SK-N-SH (cell line): ENCODE data around the gene UPF3A. TPM values are rescaled to one million over a fixed set of nuclear protein-coding genes. Genes with fewer than 3 reads are reported as not detected.

Experiments
- CTCF ChIA-PET: fragments of 300-600, 350-600 bp; formaldehyde crosslinking; extraction: SDS; loops from one replicate; lab custom pipeline; 2021; lab: Yijun Ruan, JAX
- POLR2A ChIA-PET: fragments of 350-600 bp; sonication (Branson Sonifier 250); formaldehyde crosslinking; extraction: SDS; loops from one replicate; lab custom pipeline; 2020; ENCODE audit warnings: antibody characterized with exemption, inconsistent platforms; lab: Yijun Ruan, JAX
- DNase-seq: peaks from one replicate; pipeline ENCODE4 v3.0.0; 2012
- H2AFZ ChIP-seq: fragments of 200-600 bp; sonication (generic); 2 replicates; pipeline ENCODE4 v1.8.1; 2016; ENCODE audit warnings: antibody characterized with exemption, mild to moderate bottlenecking, low read depth
- H3F3A ChIP-seq: fragments of 200-600 bp; sonication (generic); replicated peaks from 2 replicates; pipeline ENCODE3; 2016; ENCODE audit warnings: antibody characterized with exemption, mild to moderate bottlenecking; ENCODE audit not compliant: insufficient read depth
- H3K27ac ChIP-seq, 2 experiments: fragments of 200-500 bp in 1 of 2; fragments of 200-600 bp in 1 of 2; sonication (Bioruptor generic) in 1 of 2; sonication (generic), shearing (Covaris generic) in 1 of 2; 2 replicates each; pipeline versions ENCODE4 v1.5.1 to v1.6.1; 2014 to 2016; ENCODE audit warnings: low read depth in 2 of 2, inconsistent platforms in 1 of 2, low read length in 1 of 2, mild to moderate bottlenecking in 1 of 2, mixed read lengths in 1 of 2
- H3K27me3 ChIP-seq: fragments of 200-600 bp; sonication (generic), shearing (Covaris generic); 2 replicates; pipeline ENCODE4 v1.6.1; 2016; ENCODE audit warnings: mixed run types; ENCODE audit not compliant: insufficient read depth
- H3K36me3 ChIP-seq, 2 experiments: fragments of 200-500 bp in 1 of 2; fragments of 200-600 bp in 1 of 2; sonication (Bioruptor generic) in 1 of 2; sonication (generic) in 1 of 2; replicated peaks in 1 of 2; 2 replicates each; pipeline versions ENCODE3 to v1.5.1; 2014 to 2016; ENCODE audit warnings: low read length in 1 of 2, mild to moderate bottlenecking in 1 of 2; ENCODE audit not compliant: insufficient read depth in 2 of 2, control insufficient read depth in 1 of 2
- H3K4me1 ChIP-seq, 2 experiments: fragments of 200-500 bp in 1 of 2; fragments of 200-600 bp in 1 of 2; sonication (Bioruptor generic) in 1 of 2; sonication (generic), shearing (Covaris generic) in 1 of 2; 2 replicates each; pipeline versions ENCODE4 v1.5.1 to v1.6.1; 2014 to 2016; ENCODE audit warnings: low read depth in 1 of 2, low read length in 1 of 2, mixed run types in 1 of 2; ENCODE audit not compliant: insufficient read depth in 2 of 2, control insufficient read depth in 1 of 2
- H3K4me2 ChIP-seq: fragments of 200-600 bp; sonication (generic), shearing (Covaris generic); 2 replicates; pipeline ENCODE4 v1.6.1; 2017; ENCODE audit warnings: mixed run types
- H3K4me3 ChIP-seq, 2 experiments: fragments of 200-500 bp in 1 of 2; fragments of 200-600 bp in 1 of 2; sonication (Bioruptor generic) in 1 of 2; sonication (generic), shearing (Covaris generic) in 1 of 2; 2 replicates each; pipeline versions ENCODE4 v1.5.1 to v1.8.1; 2014 to 2016; ENCODE audit warnings: low read depth in 2 of 2, inconsistent platforms in 1 of 2, low read length in 1 of 2, mild to moderate bottlenecking in 1 of 2, mixed read lengths in 1 of 2, moderate library complexity in 1 of 2
- H3K79me2 ChIP-seq: fragments of 200-600 bp; sonication (generic); 2 replicates; pipeline ENCODE4 v1.8.1; 2017; ENCODE audit warnings: mild to moderate bottlenecking; ENCODE audit not compliant: insufficient read depth
- H3K9ac ChIP-seq: fragments of 200-600 bp; sonication (generic); 2 replicates; pipeline ENCODE4 v1.6.1; 2017; ENCODE audit warnings: mixed run types
- H3K9me2 ChIP-seq: fragments of 200-600 bp; sonication (generic); 2 replicates; pipeline ENCODE4 v1.6.1; 2017; ENCODE audit warnings: mixed run types
- H3K9me3 ChIP-seq: fragments of 200-600 bp; sonication (generic); 2 replicates; pipeline ENCODE4 v1.6.1; 2017; ENCODE audit warnings: mixed run types, mild to moderate bottlenecking, moderate library complexity
- H4K20me1 ChIP-seq: fragments of 200-600 bp; sonication (generic); 2 replicates; pipeline ENCODE4 v1.6.1; 2017; ENCODE audit warnings: mild to moderate bottlenecking, mixed run types; ENCODE audit not compliant: insufficient read depth
- CHD2 ChIP-seq: fragments of 150-350 bp; IDR thresholded peaks from 2 replicates; pipeline ENCODE4 v1.6.1; 2018; ENCODE audit warnings: low read length; ENCODE audit not compliant: partially characterized antibody
- ELF1 ChIP-seq: IDR thresholded peaks from 2 replicates; pipeline ENCODE4 v1.4.0; 2012
- EP300 ChIP-seq, 2 experiments: IDR thresholded peaks; 2 replicates each; pipeline versions ENCODE4 v1.4.0 to v1.6.1; 2012; ENCODE audit warnings: borderline replicate concordance in 1 of 2, low read depth in 1 of 2, low read length in 1 of 2
- EZH2phosphoT487 ChIP-seq: fragments of 200-600 bp; sonication (generic); IDR thresholded peaks from 2 replicates; pipeline ENCODE4 v1.6.1; 2017; ENCODE audit warnings: low read depth, mixed run types, mild to moderate bottlenecking, antibody characterized with exemption, moderate library complexity, borderline replicate concordance
- FOSL2 ChIP-seq: IDR thresholded peaks from 2 replicates; pipeline ENCODE4 v1.4.0; 2012; ENCODE audit warnings: low read depth, mild to moderate bottlenecking, moderate library complexity, borderline replicate concordance
- NFIC ChIP-seq: IDR thresholded peaks from 2 replicates; pipeline ENCODE4 v1.4.0; 2012; ENCODE audit warnings: borderline replicate concordance
- WGBS: methylation state at CpG from one replicate; pipeline ENCODE4 v1.1.6; 2017; ENCODE audit warnings: low lambda C conversion rate; 5-methylcytosine and 5-hydroxymethylcytosine counted together
- polyA plus RNA-seq, 3 experiments: library from polyadenylated mRNA; depleted of rRNA; stranded (reverse); fragments of >200 nt; gene quantifications; 2 replicates each; pipeline ENCODE4 v1.2.3, GENCODE V29; 2012
- TF ChIP-seq, protein P1 (sequence below): IDR thresholded peaks from 2 replicates; pipeline ENCODE4 v1.4.0; 2012; ENCODE audit warnings: low read depth
- TF ChIP-seq, protein P2 (sequence below): IDR thresholded peaks from 2 replicates; pipeline ENCODE4 v1.6.1; 2012; ENCODE audit warnings: mild to moderate bottlenecking, low read depth, low read length, moderate library complexity

The UPF3A gene
- polyA plus RNA-seq, 1 of the 3 experiments (the other 2 are of a cell fraction) = 63.2 TPM

DNA sequence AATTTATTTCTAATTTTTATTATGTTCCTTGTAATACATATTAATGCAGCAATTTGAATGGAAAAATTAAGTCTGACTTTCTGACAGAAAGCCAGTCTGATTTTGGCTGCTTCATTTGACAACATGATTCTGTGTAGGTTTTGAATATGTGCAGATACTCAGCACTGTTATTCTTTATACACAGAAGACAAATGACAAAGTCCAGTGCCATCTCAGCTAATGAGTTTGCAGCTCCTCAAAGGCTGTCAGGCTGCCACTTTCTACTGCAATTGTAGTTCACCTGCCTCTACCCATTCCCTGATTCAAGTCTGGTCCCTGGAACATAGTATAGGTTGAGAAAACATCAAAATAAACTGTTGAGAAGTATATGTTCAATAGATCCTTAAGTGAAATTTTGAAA is 30.0 kb downstream of the UPF3A start:
- CTCF ChIA-PET = interaction anchor here (0.7 to 1.7 kb wide), 3 partner anchors 12 to 28 kb away, joined by 3 to 5 read pairs (median 3); no protein-coding TSS in a partner anchor
- H3K79me2 ChIP-seq = peaks cover 18% of the 10 kb centered on the region
- H3K27ac ChIP-seq = peak overlapping the region in 1 of 2 experiments; percentile 40; a peak in 1 of 4 replicates
- H3K4me3 ChIP-seq = no peak overlapping the region
- H3F3A ChIP-seq = peaks cover 31% of the 10 kb centered on the region
- no peak overlapping the region for H3K9ac ChIP-seq
- 0 out of 2 replicates have a peak overlapping the region, but pooled peaks have one; percentile 31 for H2AFZ ChIP-seq
- peaks cover 13 to 16% of the 10 kb centered on the region in 2 experiments; a peak in 3 of 4 replicates for H3K4me1 ChIP-seq
- H3K27me3 ChIP-seq = no peaks in the 10 kb centered on the region
- peaks cover 13% of the 10 kb centered on the region for H4K20me1 ChIP-seq
- POLR2A ChIA-PET = interaction anchor here (1.2 kb wide), 1 partner anchor 30 kb away, joined by 7 read pairs; the partner anchor contains the start of gene UPF3A
- H3K36me3 ChIP-seq = peaks cover 8 to 12% of the 10 kb centered on the region in 2 experiments
- no peak for DNase-seq
- H3K9me3 ChIP-seq = no peaks in the 10 kb centered on the region
- no peaks in the 10 kb centered on the region for H3K9me2 ChIP-seq
- TF ChIP-seq ELF1 = no peak
- TF ChIP-seq EP300 (IDR thresholded peaks at IDR 0.05; ENCODE audit: borderline replicate concordance in 1 of 2, low read depth in 1 of 2, low read length in 1 of 2) = 0 out of 4 replicates have a peak, but pooled peaks of 1 of the 2 experiments have one; percentile 14
- no peak overlapping the region for H3K4me2 ChIP-seq

DNA sequence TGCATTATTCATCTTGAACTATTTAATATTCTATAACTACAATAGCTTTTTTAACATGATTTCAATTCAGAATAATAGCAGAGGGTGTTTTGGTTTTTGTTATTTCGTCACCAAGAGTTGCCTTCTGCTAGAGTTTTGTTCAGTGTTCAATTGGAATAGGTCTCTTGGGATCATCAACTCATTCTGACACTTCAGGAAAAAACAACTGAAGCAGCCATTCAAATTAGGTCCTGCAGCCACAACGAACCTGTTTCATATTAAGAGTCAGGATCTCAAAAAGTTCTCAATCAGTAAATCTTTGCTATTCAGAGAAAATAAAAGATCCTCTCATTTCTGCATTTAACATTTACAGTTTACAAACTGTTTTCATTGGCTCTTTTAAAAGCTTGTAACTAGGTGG is 30.5 kb downstream of the UPF3A start:
- Histone ChIP-seq H3K9me2 (no peaks in the 10 kb centered on the region), H2AFZ (0 out of 2 replicates have a peak overlapping the region, but pooled peaks have one; percentile 31), H3K79me2 (peaks cover 23% of the 10 kb centered on the region), H4K20me1 (peaks cover 18% of the 10 kb centered on the region), H3K9me3 (no peaks in the 10 kb centered on the region), H3K4me3 (no peak overlapping the region), H3K36me3 (peaks cover 3 to 12% of the 10 kb centered on the region in 2 experiments), H3F3A (peaks cover 31% of the 10 kb centered on the region), H3K4me2 (no peak overlapping the region), H3K4me1 (peaks cover 13 to 16% of the 10 kb centered on the region in 2 experiments; a peak in 3 of 4 replicates), H3K27ac (peak overlapping the region in 1 of 2 experiments; percentile 40; a peak in 1 of 4 replicates), H3K27me3 (no peaks in the 10 kb centered on the region), H3K9ac (no peak overlapping the region)
- POLR2A ChIA-PET = interaction anchor here (1.2 kb wide), 1 partner anchor 31 kb away, joined by 7 read pairs; the partner anchor contains the start of gene UPF3A
- CTCF ChIA-PET = interaction anchor here (0.9 to 1.2 kb wide), 2 partner anchors 17 to 24 kb away, joined by 3 read pairs; no protein-coding TSS in a partner anchor
- no peak for DNase-seq
- 50% methylated on average over 2 of the region's 2 CpGs for WGBS
- TF ChIP-seq NFIC (no peak), EP300 (IDR thresholded peaks at IDR 0.05; ENCODE audit: borderline replicate concordance in 1 of 2, low read depth in 1 of 2, low read length in 1 of 2) (no peak), CHD2 (no peak), FOSL2 (no peak), EZH2phosphoT487 (no peak)
- TF ChIP-seq, protein P1, sequence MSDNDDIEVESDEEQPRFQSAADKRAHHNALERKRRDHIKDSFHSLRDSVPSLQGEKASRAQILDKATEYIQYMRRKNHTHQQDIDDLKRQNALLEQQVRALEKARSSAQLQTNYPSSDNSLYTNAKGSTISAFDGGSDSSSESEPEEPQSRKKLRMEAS = no peak
- TF ChIP-seq, protein P2, sequence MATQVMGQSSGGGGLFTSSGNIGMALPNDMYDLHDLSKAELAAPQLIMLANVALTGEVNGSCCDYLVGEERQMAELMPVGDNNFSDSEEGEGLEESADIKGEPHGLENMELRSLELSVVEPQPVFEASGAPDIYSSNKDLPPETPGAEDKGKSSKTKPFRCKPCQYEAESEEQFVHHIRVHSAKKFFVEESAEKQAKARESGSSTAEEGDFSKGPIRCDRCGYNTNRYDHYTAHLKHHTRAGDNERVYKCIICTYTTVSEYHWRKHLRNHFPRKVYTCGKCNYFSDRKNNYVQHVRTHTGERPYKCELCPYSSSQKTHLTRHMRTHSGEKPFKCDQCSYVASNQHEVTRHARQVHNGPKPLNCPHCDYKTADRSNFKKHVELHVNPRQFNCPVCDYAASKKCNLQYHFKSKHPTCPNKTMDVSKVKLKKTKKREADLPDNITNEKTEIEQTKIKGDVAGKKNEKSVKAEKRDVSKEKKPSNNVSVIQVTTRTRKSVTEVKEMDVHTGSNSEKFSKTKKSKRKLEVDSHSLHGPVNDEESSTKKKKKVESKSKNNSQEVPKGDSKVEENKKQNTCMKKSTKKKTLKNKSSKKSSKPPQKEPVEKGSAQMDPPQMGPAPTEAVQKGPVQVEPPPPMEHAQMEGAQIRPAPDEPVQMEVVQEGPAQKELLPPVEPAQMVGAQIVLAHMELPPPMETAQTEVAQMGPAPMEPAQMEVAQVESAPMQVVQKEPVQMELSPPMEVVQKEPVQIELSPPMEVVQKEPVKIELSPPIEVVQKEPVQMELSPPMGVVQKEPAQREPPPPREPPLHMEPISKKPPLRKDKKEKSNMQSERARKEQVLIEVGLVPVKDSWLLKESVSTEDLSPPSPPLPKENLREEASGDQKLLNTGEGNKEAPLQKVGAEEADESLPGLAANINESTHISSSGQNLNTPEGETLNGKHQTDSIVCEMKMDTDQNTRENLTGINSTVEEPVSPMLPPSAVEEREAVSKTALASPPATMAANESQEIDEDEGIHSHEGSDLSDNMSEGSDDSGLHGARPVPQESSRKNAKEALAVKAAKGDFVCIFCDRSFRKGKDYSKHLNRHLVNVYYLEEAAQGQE = no peak
